Keratinocyte (primary cell): ENCODE measurements around the gene SORT1.

Experiments
- EZH2 ChIP-seq: IDR thresholded peaks from one replicate; pipeline ENCODE4 v1.6.1; 2012; ENCODE audit warnings: inconsistent platforms, mild to moderate bottlenecking, low read length, moderate library complexity
- TF ChIP-seq, protein P1 (sequence below), 3 experiments: IDR thresholded peaks in 1 of 3; conservative IDR thresholded peaks in 1 of 3; optimal IDR thresholded peaks in 1 of 3; 2 replicates in 2 of 3; 3 replicates in 1 of 3; pipeline versions ENCODE3 to v1.5.1; 2011; ENCODE audit warnings: low read length in 3 of 3, mild to moderate bottlenecking in 3 of 3, moderate library complexity in 2 of 3, control low read depth in 1 of 3, inconsistent platforms in 1 of 3; ENCODE audit not compliant: insufficient read depth in 2 of 3; ENCODE audit errors: extremely low read depth in 1 of 3

DNA sequence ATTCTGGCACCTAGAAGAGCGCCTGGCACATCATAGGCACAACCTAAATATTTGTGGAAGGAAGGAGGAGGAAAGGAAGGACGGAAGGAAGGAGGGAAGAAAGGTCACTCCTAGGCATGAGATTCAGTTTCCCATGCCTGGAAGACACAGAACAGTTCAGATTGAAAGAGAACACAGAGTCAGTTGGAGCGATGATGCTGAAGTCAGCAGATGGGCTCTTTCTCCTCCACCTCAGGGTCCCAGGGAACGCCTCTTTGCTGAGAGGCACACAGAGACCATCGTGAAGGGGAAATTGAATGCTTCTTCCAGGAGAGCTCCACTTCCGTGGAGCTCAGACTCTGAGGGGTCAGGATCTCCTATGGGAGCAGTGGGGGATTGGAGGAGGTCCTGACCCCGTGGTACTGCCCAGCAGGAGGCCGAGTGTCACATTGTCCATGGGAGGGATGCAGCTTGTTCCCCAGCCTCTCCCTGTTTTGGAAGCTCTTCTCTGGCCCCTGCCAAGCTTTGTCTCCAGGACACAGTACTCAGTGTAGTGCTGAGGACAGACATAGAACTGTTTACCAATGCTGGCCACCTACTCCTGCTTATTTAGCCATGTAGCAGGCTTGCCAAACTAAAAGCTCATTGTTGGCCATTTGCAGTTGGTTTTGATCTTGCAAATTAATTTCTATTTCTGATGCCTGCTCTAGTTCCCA lies 93.3 kb downstream of the SORT1 start:
- TF ChIP-seq, protein P1, sequence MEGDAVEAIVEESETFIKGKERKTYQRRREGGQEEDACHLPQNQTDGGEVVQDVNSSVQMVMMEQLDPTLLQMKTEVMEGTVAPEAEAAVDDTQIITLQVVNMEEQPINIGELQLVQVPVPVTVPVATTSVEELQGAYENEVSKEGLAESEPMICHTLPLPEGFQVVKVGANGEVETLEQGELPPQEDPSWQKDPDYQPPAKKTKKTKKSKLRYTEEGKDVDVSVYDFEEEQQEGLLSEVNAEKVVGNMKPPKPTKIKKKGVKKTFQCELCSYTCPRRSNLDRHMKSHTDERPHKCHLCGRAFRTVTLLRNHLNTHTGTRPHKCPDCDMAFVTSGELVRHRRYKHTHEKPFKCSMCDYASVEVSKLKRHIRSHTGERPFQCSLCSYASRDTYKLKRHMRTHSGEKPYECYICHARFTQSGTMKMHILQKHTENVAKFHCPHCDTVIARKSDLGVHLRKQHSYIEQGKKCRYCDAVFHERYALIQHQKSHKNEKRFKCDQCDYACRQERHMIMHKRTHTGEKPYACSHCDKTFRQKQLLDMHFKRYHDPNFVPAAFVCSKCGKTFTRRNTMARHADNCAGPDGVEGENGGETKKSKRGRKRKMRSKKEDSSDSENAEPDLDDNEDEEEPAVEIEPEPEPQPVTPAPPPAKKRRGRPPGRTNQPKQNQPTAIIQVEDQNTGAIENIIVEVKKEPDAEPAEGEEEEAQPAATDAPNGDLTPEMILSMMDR (optimal IDR thresholded peaks at IDR 0.05 in 1 of 3, IDR thresholded peaks at IDR 0.05 in 1 of 3, conservative IDR thresholded peaks at IDR 0.05 in 1 of 3; ENCODE audit: extremely low read depth in 1 of 3, insufficient read depth in 2 of 3, low read length in 3 of 3) = no peak
- no peak for TF ChIP-seq EZH2
